ENCODE results near the gene PTPRT. TPM values are rescaled to one million over a fixed set of nuclear protein-coding genes. Genes with fewer than 3 reads are reported as not detected.

The PTPRT gene
- total and polyA plus RNA-seq, 2 of the 4 experiments (the other 2 are of a cell fraction), result not detected

GRCh38 chr20:42158272-42158671, 1031.4 kb downstream of the PTPRT start:
- TF ChIP-seq RFX5 (IDR thresholded peaks at IDR 0.05; ENCODE audit: low read depth, low read length), result no peak
- TF ChIP-seq, protein P1, sequence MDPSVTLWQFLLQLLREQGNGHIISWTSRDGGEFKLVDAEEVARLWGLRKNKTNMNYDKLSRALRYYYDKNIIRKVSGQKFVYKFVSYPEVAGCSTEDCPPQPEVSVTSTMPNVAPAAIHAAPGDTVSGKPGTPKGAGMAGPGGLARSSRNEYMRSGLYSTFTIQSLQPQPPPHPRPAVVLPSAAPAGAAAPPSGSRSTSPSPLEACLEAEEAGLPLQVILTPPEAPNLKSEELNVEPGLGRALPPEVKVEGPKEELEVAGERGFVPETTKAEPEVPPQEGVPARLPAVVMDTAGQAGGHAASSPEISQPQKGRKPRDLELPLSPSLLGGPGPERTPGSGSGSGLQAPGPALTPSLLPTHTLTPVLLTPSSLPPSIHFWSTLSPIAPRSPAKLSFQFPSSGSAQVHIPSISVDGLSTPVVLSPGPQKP (IDR thresholded peaks at IDR 0.05; ENCODE audit: borderline replicate concordance, low read depth, low read length), result no peak
- no peak for TF ChIP-seq RCOR1 (IDR thresholded peaks at IDR 0.05; ENCODE audit: insufficient replicate concordance, low read length)
- no peak for TF ChIP-seq MXI1 (IDR thresholded peaks at IDR 0.05; ENCODE audit: borderline replicate concordance, low read depth, low read length)
- TF ChIP-seq MAZ (IDR thresholded peaks at IDR 0.05; ENCODE audit: borderline replicate concordance, low read depth, low read length), result no peak
- TF ChIP-seq FOS (IDR thresholded peaks at IDR 0.05; ENCODE audit: low read depth, low read length), result no peak
- no peak for TF ChIP-seq CTCF (conservative IDR thresholded peaks at IDR 0.05; ENCODE audit: low read depth, low read length)
- no peak for TF ChIP-seq SMC3 (IDR thresholded peaks at IDR 0.05; ENCODE audit: low read depth, low read length)
- no peak for TF ChIP-seq MAFK (IDR thresholded peaks at IDR 0.05; ENCODE audit: low read depth, low read length)
- in situ Hi-C loops (cut with MboI; ENCODE audit: low sequenced_read_pairs), result no loop called here
- intact Hi-C loops (cut with micrococcal nuclease), result no loop called here
- Histone ChIP-seq H3K4me2 (ENCODE audit: low read depth, low read length) (no peak overlapping the region), H4K20me1 (ENCODE audit: insufficient read depth, low read length) (no peaks in the 10 kb centered on the region), H3K27me3 (ENCODE audit: control insufficient read depth, insufficient read depth, low read length) (no peaks in the 10 kb centered on the region), H3K18ac (ENCODE audit: low read depth, low read length) (no peak overlapping the region), H3K9me3 (ENCODE audit: control insufficient read depth, insufficient read depth, low read length) (peaks cover 32% of the 10 kb centered on the region), H3K79me1 (ENCODE audit: low read depth in 1 of 2, low read length in 2 of 2) (no peaks in the 10 kb centered on the region), H2AK5ac (ENCODE audit: low read depth, low read length) (no peak overlapping the region), H3K9ac (ENCODE audit: low read depth, low read length) (no peak overlapping the region), H3K36me3 (ENCODE audit: control insufficient read depth, insufficient read depth, low read length) (no peaks in the 10 kb centered on the region), H2AFZ (replicated peaks; ENCODE audit: low read length, poor library complexity) (no peak overlapping the region), H3K4me3 (ENCODE audit: insufficient read depth, low read depth, low read length) (no peak overlapping the region), H2BK5ac (ENCODE audit: low read depth, low read length, poor library complexity, severe bottlenecking) (no peak overlapping the region), H4K5ac (ENCODE audit: low read depth, low read length) (no peak overlapping the region), H3K14ac (replicated peaks; ENCODE audit: low read depth, low read length) (no peak overlapping the region), H3K4ac (ENCODE audit: low read depth, low read length) (no peak overlapping the region), H3K23ac (ENCODE audit: low read depth, low read length) (no peak overlapping the region), H3K27ac (ENCODE audit: insufficient read depth, low read length) (no peak overlapping the region), H2AK9ac (replicated peaks; ENCODE audit: low read depth, low read length, poor library complexity) (no peak overlapping the region), H3K4me1 (ENCODE audit: control insufficient read depth, insufficient read depth, low read length) (no peaks in the 10 kb centered on the region), H3K56ac (ENCODE audit: extremely low read depth, insufficient read depth, low read length) (no peak overlapping the region), H3K9me1 (ENCODE audit: insufficient read depth, low read length) (no peaks in the 10 kb centered on the region), H2BK15ac (ENCODE audit: low read depth, low read length) (no peak overlapping the region), H4K91ac (ENCODE audit: insufficient read depth, low read depth, low read length) (no peak overlapping the region), H4K8ac (ENCODE audit: low read depth in 2 of 2, low read length in 2 of 2) (no peak overlapping the region), H2BK20ac (ENCODE audit: low read depth, low read length) (no peak overlapping the region), H2BK120ac (ENCODE audit: low read depth, low read length) (no peak overlapping the region)
- WGBS, 2 experiments (ENCODE audit: extremely low coverage in 2 of 2, insufficient read length in 1 of 2), result no CpG with 5 or more reads among the region's 1 CpG
- POLR2A ChIA-PET (ENCODE audit: unreplicated experiment), result no interaction called here
- ATAC-seq (ENCODE audit: low read depth) (no peak), DNase-seq (no peak)
- BruUV-seq (replicated peaks), result no TSS peak
- CTCF ChIA-PET, result interaction anchor here (0.6 kb wide), 1 partner anchor 69 kb away, joined by 3 read pairs; no protein-coding TSS in a partner anchor
- dilution Hi-C loops (cut with HindIII; ENCODE audit: low sequenced_read_pairs, unreplicated experiment), result no loop called here

Measured in IMR-90 (cell line).